ENCODE data around the gene UNC5A.

Gene UNC5A

DNA sequence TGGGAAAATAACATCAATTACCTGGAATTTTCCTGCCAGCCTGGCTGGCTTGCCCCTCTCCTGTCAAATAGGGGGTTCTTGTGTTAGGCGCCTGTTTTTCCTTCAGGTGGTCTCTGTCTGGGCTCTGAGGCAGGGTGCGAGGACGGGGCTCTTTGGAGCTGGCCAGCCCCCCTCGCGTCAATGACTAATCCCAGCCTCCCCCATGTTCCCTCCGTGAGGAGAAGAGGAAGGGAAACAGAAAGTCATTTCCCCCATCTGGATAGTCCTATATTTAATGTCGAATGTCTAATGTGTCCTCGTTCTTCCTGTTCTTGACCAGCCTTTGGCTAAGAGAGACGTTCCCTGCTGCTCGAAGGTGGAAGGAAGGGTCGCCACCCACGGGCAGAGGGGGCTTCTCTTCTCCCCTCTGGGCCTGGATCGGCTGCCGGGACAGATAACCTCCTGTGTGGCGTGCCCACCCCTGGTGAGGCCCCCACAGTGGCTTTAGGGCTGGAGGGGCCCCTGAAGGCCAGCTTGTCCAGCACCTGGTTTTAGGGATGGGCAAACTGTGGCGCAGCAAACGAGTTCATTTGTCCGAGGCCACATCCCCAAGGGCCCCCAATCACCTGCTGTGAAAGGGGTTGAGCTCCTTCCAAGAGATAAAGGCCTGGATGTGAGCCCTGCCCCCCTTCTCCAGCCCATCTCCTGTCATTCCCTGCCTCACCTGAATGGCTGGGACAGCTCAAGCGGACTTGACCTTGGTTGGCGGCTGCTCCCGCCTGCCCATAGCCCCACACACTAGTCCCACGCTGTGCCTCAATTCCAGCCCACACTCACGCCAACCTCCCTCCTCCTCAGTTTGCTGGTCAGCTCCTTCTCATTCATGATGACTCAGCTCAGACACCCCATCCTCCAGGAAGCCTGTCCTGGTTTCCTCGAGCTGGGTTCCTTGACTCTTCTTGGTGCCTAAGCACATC is 35.9 kb upstream of the UNC5A start:
- Histone ChIP-seq H3K36me3 (ENCODE audit: control insufficient read depth, low read depth, low read length) (no peaks in the 10 kb centered on the region), H3K27ac (ENCODE audit: low read length) (no peak overlapping the region), H3K4me1 (ENCODE audit: control insufficient read depth, low read depth, low read length) (peaks cover 11% of the 10 kb centered on the region), H3K27me3 (ENCODE audit: control insufficient read depth, insufficient read depth, low read length) (peaks cover 13% of the 10 kb centered on the region), H3K9me3 (ENCODE audit: control insufficient read depth, low read depth, low read length) (no peaks in the 10 kb centered on the region), H3K9ac (ENCODE audit: low read length) (no peak overlapping the region), H3K4me3 (ENCODE audit: low read length) (no peak overlapping the region)

DNA sequence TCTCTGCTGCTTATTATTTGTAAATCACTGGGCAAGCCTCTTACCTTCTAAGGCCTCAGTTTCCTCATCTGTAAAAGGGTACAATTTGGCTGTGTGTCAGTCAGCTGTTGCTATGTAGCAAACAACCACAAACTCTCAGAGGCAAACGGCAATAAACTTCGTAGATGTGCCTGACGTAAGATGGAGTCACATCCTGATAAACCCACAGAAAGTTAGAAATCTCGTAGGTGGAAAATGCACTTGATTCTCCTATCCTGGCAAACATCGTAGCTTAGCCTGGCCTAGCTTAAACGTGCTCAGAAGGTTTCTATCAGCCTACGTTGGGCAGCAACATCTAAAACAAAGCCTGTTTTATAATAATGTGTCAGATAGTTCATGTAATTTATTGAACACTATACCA is 35.0 kb upstream of the UNC5A start:
- Histone ChIP-seq H3K27me3 (ENCODE audit: control insufficient read depth, insufficient read depth, low read length) (peaks cover 13% of the 10 kb centered on the region), H3K27ac (ENCODE audit: low read length) (no peak overlapping the region), H3K4me1 (ENCODE audit: control insufficient read depth, low read depth, low read length) (peaks cover 11% of the 10 kb centered on the region), H3K9me3 (ENCODE audit: control insufficient read depth, low read depth, low read length) (no peaks in the 10 kb centered on the region), H3K9ac (ENCODE audit: low read length) (no peak overlapping the region), H3K36me3 (ENCODE audit: control insufficient read depth, low read depth, low read length) (no peaks in the 10 kb centered on the region), H3K4me3 (ENCODE audit: low read length) (no peak overlapping the region)

DNA sequence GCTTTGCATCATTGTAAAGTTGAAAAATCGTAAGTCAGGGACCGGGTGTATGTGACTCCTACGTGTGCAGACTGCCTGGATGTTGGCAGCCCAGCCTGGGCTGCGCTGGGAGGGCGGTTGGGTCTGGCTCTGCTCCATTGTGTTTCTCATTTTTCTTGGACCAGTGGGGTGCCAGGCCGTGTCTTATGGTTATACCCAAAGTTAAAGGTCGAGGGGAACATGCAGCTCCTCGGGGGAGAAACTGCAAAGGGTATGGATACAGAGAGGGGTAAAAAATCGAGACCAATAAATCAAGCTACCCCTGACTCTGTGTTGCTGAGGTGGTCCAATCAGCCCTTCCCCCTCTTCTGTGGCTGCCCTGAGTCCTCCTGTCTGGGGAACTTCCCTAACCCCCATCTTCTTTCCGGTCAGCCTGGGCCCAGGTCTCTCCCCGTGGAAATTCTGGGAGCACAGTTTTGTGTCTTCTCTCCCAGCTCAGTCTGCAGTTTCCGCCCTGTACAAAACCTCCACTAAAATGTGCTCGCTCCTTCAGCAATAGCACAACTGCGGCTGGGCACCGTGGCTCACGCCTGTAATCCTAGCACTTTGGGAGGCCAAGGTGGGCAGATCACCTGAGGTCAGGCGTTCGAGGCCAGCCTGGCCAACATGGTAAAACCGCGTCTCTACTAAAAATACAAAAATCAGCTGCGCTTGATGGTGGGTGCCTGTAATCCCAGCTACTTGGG is 34.1 kb upstream of the UNC5A start:
- Histone ChIP-seq H3K4me1 (ENCODE audit: control insufficient read depth, low read depth, low read length) (peaks cover 11% of the 10 kb centered on the region), H3K9me3 (ENCODE audit: control insufficient read depth, low read depth, low read length) (no peaks in the 10 kb centered on the region), H3K9ac (ENCODE audit: low read length) (no peak overlapping the region), H3K4me3 (ENCODE audit: low read length) (no peak overlapping the region), H3K27me3 (ENCODE audit: control insufficient read depth, insufficient read depth, low read length) (peaks cover 13% of the 10 kb centered on the region), H3K27ac (ENCODE audit: low read length) (no peak overlapping the region), H3K36me3 (ENCODE audit: control insufficient read depth, low read depth, low read length) (no peaks in the 10 kb centered on the region)

DNA sequence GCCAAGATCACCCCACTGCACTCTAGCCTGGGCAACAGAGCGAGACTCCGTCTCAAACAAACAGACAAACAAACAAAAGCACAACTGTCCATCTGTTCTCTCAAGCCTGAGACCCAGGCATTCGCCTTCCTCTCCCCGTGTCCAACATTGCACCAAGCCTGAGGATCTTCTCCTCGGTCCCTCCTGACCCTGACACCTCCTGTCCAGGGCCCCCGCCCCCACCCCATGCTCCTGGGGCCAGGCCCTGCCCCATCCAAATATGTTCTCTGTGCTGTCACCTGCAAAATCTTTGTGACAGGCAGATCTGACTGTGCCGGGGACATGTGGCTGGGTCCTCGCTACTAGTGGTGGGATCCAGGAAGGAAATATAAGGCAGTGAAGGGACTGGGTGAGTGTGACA is 33.4 kb upstream of the UNC5A start:
- Histone ChIP-seq H3K4me3 (ENCODE audit: low read length) (no peak overlapping the region), H3K27me3 (ENCODE audit: control insufficient read depth, insufficient read depth, low read length) (peaks cover 13% of the 10 kb centered on the region), H3K36me3 (ENCODE audit: control insufficient read depth, low read depth, low read length) (no peaks in the 10 kb centered on the region), H3K9me3 (ENCODE audit: control insufficient read depth, low read depth, low read length) (no peaks in the 10 kb centered on the region), H3K27ac (ENCODE audit: low read length) (no peak overlapping the region), H3K9ac (ENCODE audit: low read length) (no peak overlapping the region), H3K4me1 (ENCODE audit: control insufficient read depth, low read depth, low read length) (peaks cover 11% of the 10 kb centered on the region)

DNA sequence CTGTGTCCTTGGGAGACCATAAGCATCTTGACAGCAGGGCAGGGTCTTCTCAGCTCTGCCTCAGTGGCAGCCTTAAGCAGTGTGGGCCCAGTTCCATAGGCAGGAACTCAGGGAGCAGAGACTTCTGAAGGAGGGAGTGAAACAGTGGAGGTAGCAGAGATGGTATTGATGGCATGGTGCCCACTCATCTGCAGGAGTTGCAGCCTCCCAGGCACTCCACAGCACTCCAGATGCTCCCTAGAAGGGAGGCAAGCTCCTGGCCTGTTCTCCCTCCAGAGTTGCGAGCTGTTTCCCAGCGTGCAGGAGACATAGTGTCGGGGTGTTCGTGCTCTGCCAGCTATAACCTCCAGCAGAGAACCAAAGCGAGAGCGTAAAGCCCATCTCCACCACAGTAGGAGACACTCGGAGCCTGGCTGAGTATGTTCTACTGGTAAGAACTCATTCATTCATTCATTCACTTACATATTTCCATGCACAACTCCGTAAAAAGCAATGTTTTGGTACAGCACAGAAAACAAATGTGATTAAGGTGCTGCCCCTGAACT is 31.4 kb upstream of the UNC5A start:
- H3K4me3 ChIP-seq (ENCODE audit: low read length): no peak overlapping the region
- peaks cover 13% of the 10 kb centered on the region for H3K4me1 ChIP-seq (ENCODE audit: control insufficient read depth, low read depth, low read length)
- H3K27me3 ChIP-seq (ENCODE audit: control insufficient read depth, insufficient read depth, low read length): peaks cover 11% of the 10 kb centered on the region
- no peak overlapping the region for H3K27ac ChIP-seq (ENCODE audit: low read length)
- H3K36me3 ChIP-seq (ENCODE audit: control insufficient read depth, low read depth, low read length): no peaks in the 10 kb centered on the region
- H3K9me3 ChIP-seq (ENCODE audit: control insufficient read depth, low read depth, low read length): no peaks in the 10 kb centered on the region
- no peak overlapping the region for H3K9ac ChIP-seq (ENCODE audit: low read length)

DNA sequence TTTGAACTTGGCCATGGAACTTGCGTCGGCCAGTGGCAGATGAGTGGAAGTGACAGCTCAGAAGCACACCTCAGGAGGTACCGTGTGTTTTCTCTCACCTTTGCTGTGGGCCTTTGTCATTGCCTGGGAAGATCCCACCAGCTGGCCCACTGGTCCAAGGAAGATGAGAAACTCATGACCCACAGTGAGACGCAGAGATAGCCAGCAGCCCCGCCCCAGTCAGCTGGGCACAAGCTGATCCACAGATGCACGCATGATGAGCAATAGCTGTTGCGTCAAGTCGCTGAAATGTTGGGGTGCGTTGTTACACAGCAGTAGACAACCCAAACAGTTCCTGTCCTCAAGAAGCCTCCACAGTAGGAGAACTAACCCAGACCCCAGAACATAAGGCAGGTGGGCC is 30.8 kb upstream of the UNC5A start:
- H3K4me3 ChIP-seq (ENCODE audit: low read length): no peak overlapping the region
- no peaks in the 10 kb centered on the region for H3K36me3 ChIP-seq (ENCODE audit: control insufficient read depth, low read depth, low read length)
- H3K9me3 ChIP-seq (ENCODE audit: control insufficient read depth, low read depth, low read length): no peaks in the 10 kb centered on the region
- no peak overlapping the region for H3K27ac ChIP-seq (ENCODE audit: low read length)
- no peak overlapping the region for H3K9ac ChIP-seq (ENCODE audit: low read length)
- peaks cover 11% of the 10 kb centered on the region for H3K4me1 ChIP-seq (ENCODE audit: control insufficient read depth, low read depth, low read length)
- peaks cover 6% of the 10 kb centered on the region for H3K27me3 ChIP-seq (ENCODE audit: control insufficient read depth, insufficient read depth, low read length)

DNA sequence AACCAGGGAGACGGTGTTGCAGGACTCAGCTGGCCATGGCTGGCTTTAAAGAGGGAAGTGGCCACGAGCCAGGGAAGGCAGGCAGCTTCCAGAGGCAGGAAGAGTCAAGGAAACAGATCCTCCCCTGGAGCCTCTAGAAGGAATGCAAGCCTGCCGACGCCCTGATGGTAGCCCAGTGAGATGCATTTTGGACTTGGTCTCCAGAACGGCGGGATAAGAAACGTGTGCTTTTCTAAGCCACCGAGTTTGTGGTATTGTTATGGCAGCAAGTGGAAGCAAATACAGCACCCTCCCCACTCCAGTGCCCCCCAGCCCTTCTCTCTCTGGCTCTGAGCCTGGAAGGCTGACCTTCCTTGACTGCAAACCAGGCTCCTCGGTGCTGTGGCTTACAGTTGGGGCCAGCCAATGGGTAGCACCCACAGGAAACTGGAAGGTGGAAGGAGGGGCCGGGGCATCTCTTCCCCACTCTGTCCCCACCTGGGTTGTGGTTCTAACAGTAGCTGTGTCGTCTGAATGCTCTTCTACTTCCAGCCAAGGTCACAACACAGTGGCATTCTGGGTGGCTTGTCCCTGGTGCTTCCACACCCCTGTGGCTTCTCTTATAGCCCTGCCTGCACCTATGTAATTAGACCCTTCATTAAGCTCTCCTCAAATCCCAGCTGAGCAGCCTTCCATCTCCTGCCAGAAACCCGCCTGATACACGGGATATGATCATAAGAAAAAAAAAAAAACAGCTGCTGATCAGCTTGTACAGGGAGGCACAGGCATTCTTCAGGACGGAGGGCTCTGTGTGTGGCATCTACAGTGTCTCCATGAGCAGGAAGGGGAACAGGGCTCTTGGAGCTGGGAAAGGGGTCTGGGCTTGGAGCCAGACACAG is 29.9 kb upstream of the UNC5A start:
- Histone ChIP-seq H3K4me3 (ENCODE audit: low read length) (no peak overlapping the region), H3K9me3 (ENCODE audit: control insufficient read depth, low read depth, low read length) (no peaks in the 10 kb centered on the region), H3K4me1 (ENCODE audit: control insufficient read depth, low read depth, low read length) (peaks cover 11% of the 10 kb centered on the region), H3K27me3 (ENCODE audit: control insufficient read depth, insufficient read depth, low read length) (peaks cover 2% of the 10 kb centered on the region), H3K36me3 (ENCODE audit: control insufficient read depth, low read depth, low read length) (no peaks in the 10 kb centered on the region), H3K27ac (ENCODE audit: low read length) (no peak overlapping the region), H3K9ac (ENCODE audit: low read length) (no peak overlapping the region)

DNA sequence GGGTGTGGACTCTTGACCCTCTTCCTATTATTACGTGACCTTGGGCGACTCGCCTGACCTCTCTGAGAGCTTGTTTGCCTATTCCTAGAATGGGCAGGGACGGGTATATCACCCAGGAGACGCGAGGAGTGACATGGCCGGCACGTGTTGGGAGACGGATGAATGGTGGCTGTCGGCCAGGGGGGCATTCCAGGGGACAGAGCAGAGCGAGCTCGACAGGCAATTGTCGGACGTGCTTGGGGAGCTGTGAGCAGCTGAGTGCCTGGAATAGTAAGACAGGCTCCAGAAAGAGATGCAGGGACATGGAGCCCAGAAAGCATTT is 29.3 kb upstream of the UNC5A start:
- no peaks in the 10 kb centered on the region for H3K36me3 ChIP-seq (ENCODE audit: control insufficient read depth, low read depth, low read length)
- H3K27me3 ChIP-seq (ENCODE audit: control insufficient read depth, insufficient read depth, low read length): no peaks in the 10 kb centered on the region
- peaks cover 11% of the 10 kb centered on the region for H3K4me1 ChIP-seq (ENCODE audit: control insufficient read depth, low read depth, low read length)

DNA sequence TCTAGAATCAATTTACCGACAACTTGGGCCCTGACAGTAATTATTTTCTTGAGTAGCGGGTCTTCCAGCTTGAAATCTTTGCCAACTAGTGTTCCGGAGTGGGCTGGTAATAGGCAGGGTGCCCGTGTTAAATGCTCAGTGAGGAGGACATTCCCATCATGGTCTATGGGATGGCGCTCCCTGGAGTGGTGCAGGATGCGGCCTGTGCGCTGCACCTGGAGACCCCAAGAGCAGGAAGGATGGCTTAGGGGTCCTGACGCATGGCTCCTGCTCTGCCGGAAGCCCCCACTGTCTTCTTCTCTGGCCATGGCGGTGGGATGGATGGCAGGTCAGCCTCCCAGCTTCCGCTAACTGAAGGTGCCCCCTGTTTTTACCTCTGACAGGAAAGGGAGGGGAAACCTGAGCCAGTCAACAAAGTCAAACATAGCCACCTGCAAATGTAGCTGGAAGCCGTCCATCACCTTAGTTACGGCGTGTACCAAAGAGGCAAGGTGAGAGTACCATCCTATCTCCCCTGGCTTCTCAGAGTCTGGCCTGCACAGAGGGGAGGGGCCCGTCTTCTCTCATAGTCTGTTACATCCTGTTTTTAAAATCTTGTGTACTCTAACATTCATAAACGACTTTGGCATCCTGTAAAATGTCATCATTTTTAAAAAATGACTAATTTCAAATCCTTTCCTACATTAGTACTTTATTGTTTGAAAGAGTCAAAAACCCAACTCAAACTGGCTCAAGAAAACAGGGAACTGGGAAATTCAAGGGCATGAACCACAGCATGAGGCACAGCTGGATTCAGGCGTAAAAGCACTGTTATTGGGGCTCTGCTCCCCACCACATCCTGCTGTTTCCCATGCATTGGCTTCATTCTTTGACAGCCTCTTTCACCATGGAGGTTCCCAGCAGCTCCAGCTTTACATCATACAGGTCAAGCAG is 28.5 kb upstream of the UNC5A start:
- no peaks in the 10 kb centered on the region for H3K27me3 ChIP-seq (ENCODE audit: control insufficient read depth, insufficient read depth, low read length)
- H3K9me3 ChIP-seq (ENCODE audit: control insufficient read depth, low read depth, low read length): no peaks in the 10 kb centered on the region
- H3K4me3 ChIP-seq (ENCODE audit: low read length): no peak overlapping the region
- peaks cover 11% of the 10 kb centered on the region for H3K4me1 ChIP-seq (ENCODE audit: control insufficient read depth, low read depth, low read length)
- H3K36me3 ChIP-seq (ENCODE audit: control insufficient read depth, low read depth, low read length): no peaks in the 10 kb centered on the region
- H3K27ac ChIP-seq (ENCODE audit: low read length): no peak overlapping the region
- H3K9ac ChIP-seq (ENCODE audit: low read length): no peak overlapping the region

More for the DNA sequence above, 29.3 kb upstream of the UNC5A start:
- no peak overlapping the region for H3K9ac ChIP-seq (ENCODE audit: low read length)
- no peak overlapping the region for H3K27ac ChIP-seq (ENCODE audit: low read length)
- H3K9me3 ChIP-seq (ENCODE audit: control insufficient read depth, low read depth, low read length): no peaks in the 10 kb centered on the region
- no peak overlapping the region for H3K4me3 ChIP-seq (ENCODE audit: low read length)

DNA sequence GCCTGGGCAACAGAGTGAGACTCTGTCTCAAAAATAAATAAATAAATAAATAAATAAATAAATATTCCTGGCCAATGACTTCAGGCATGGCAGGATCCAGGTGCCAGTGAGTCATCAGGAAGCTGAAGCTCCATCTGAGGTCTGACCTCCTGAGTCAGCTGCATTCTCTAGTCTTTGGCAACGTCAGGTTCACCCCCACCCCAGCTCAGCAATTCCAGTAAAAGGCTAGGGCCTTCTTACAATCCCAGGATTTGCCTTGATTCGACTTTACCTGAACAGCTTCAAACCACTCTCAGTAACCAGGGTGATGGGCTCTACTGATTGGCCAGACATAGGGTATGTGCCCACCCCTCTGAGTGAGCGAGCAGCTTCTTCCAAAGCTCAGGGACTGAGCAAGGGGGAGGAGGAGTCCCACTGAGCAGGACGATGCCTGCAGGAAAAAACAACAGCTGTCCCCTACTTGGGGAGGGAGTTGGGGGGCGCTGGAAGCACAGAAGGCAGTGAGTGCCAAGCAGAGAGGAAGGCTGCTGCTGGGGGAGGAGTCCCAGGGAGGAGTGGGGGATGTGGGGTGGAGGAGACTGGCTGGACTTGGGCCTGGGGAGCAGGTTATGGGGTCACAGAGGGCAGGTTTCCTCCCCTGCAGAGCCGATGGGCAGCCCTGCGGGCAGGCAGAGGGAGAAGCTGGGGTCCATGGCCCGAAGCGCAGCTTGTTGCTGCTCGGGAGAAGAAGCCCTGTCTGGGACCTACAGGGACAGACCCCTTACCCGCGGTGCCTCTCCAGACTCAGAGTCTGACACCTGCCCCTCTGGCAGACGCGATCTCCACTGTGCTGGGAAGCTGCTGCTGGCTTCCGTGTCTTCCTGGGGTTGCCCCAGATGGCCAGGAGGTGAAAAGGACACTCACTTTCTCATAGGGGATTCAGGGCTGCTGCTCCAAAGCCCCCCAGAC is 25.9 kb upstream of the UNC5A start:
- Histone ChIP-seq H3K9ac (ENCODE audit: low read length) (no peak overlapping the region), H3K4me1 (ENCODE audit: control insufficient read depth, low read depth, low read length) (peaks cover 29% of the 10 kb centered on the region), H3K27ac (ENCODE audit: low read length) (no peak overlapping the region), H3K4me3 (ENCODE audit: low read length) (no peak overlapping the region), H3K27me3 (ENCODE audit: control insufficient read depth, insufficient read depth, low read length) (peaks cover 12% of the 10 kb centered on the region), H3K9me3 (ENCODE audit: control insufficient read depth, low read depth, low read length) (no peaks in the 10 kb centered on the region), H3K36me3 (ENCODE audit: control insufficient read depth, low read depth, low read length) (no peaks in the 10 kb centered on the region)

Measured in iPS-18a (cell line).